Transverse colon (tissue), 4 donors: ENCODE measurements around the gene SUN1.

Experiments used
- CTCF ChIP-seq, 5 experiments: fragments of 200-600 bp in 3 of 5; fragments of 450-650 bp in 2 of 5; sonication (generic) in 3 of 5; IDR thresholded peaks; 1 replicate in 2 of 5; 2 replicates in 3 of 5; pipeline ENCODE4 v1.5.1; 2016 to 2017; ENCODE audit warnings: antibody characterized with exemption in 5 of 5, inconsistent platforms in 3 of 5, mild to moderate bottlenecking in 2 of 5, moderate library complexity in 1 of 5
- POLR2A ChIP-seq: fragments of 450-650 bp; IDR thresholded peaks from one replicate; pipeline ENCODE4 v1.6.1; 2016; ENCODE audit warnings: antibody characterized with exemption, mild to moderate bottlenecking, moderate library complexity
- POLR2AphosphoS5 ChIP-seq, 3 donors: sonication (generic); formaldehyde crosslinking; IDR thresholded peaks; one replicate each; pipeline ENCODE4 v1.6.1; 2016; ENCODE audit warnings: antibody characterized with exemption in 3 of 3

- no peak for TF ChIP-seq CTCF (IDR thresholded peaks at IDR 0.05)
- no peak for TF ChIP-seq POLR2A
- no peak for TF ChIP-seq POLR2AphosphoS5 (IDR thresholded peaks at IDR 0.05)
Observed at GRCh38 chr7:841943-842342, 9.7 kb downstream of the SUN1 start.
